B cell (primary cell): ENCODE measurements around the gene TMX2. TPM values are rescaled to one million over a fixed set of nuclear protein-coding genes. Genes with fewer than 3 reads are reported as not detected.

Experiments used
- ATAC-seq: fragments of 200-7000 bp; cut with Tn5 transposase; one replicate; pipeline ENCODE4 v1.10.0; 2021; ENCODE audit warnings: low read depth, mild to moderate bottlenecking, moderate number of reproducible peaks, moderate library complexity
- CTCF ChIA-PET: fragments of 350-600 bp; sonication (Branson Sonifier 250); formaldehyde crosslinking; loops from one replicate; lab custom pipeline; 2021; ENCODE audit warnings: antibody characterized with exemption, inconsistent platforms; lab: Charles Lee
- POLR2A ChIA-PET: fragments of 350-600 bp; sonication (Branson Sonifier 250); formaldehyde crosslinking; loops from one replicate; lab custom pipeline; 2021; ENCODE audit warnings: antibody characterized with exemption; lab: Charles Lee
- DNase-seq: peaks from one replicate; pipeline ENCODE4 v3.0.0; 2013
- H2AFZ ChIP-seq: 2 replicates; pipeline ENCODE4 v1.6.1; 2012; ENCODE audit warnings: mild to moderate bottlenecking, low read depth, low read length; ENCODE audit not compliant: insufficient read depth, poor library complexity, severe bottlenecking
- H3K27ac ChIP-seq, 2 donors: 1 replicate in 1 of 2; 2 replicates in 1 of 2; pipeline ENCODE4 v1.5.1; 2012 to 2013; ENCODE audit warnings: low read length in 2 of 2, mild to moderate bottlenecking in 2 of 2, moderate library complexity in 1 of 2
- H3K27me3 ChIP-seq, 4 experiments: fragments of 200-600 bp in 1 of 4; sonication (generic) in 1 of 4; replicated peaks in 1 of 4; 1 replicate in 2 of 4; 2 replicates in 2 of 4; pipeline versions ENCODE4 v1.6.1 to v1.7.0; 2013 to 2016; ENCODE audit warnings: low read length in 3 of 4, mild to moderate bottlenecking in 2 of 4, mixed read lengths in 1 of 4, moderate library complexity in 1 of 4; ENCODE audit not compliant: insufficient read depth in 4 of 4, control insufficient read depth in 3 of 4; ENCODE audit errors: control extremely low read depth in 1 of 4
- H3K36me3 ChIP-seq, 2 experiments: replicated peaks in 1 of 2; 1 replicate in 1 of 2; 2 replicates in 1 of 2; pipeline versions ENCODE4 v1.6.1 to v1.7.1; 2013; ENCODE audit warnings: low read length in 1 of 2; ENCODE audit not compliant: insufficient read depth in 2 of 2, control insufficient read depth in 1 of 2; ENCODE audit errors: control extremely low read depth in 1 of 2, extremely low read depth in 1 of 2
- H3K4me1 ChIP-seq, 2 donors: fragments of 200-600 bp in 1 of 2; sonication (generic) in 1 of 2; 1 replicate in 1 of 2; 2 replicates in 1 of 2; pipeline versions ENCODE4 v1.5.1 to v1.6.1; 2013 to 2017; ENCODE audit warnings: low read length in 2 of 2; ENCODE audit not compliant: control insufficient read depth in 2 of 2, insufficient read depth in 2 of 2
- H3K4me2 ChIP-seq: replicated peaks from 2 replicates; pipeline ENCODE3; 2012; ENCODE audit warnings: mild to moderate bottlenecking, low read depth, low read length; ENCODE audit not compliant: poor library complexity, severe bottlenecking
- H3K4me3 ChIP-seq, 5 experiments: fragments of 200-600 bp in 1 of 5; sonication (generic) in 1 of 5; 1 replicate in 3 of 5; 2 replicates in 2 of 5; pipeline versions ENCODE4 v1.5.1 to v1.7.0; 2011 to 2016; ENCODE audit warnings: low read length in 4 of 5, mild to moderate bottlenecking in 4 of 5, low read depth in 2 of 5, control low read depth in 1 of 5, moderate library complexity in 1 of 5; ENCODE audit not compliant: insufficient read depth in 1 of 5; ENCODE audit errors: control extremely low read depth in 1 of 5, extremely low read depth in 1 of 5
- H3K79me2 ChIP-seq: fragments of 200-600 bp; sonication (generic); one replicate; pipeline ENCODE4 v1.6.0; 2016; ENCODE audit warnings: low read length; ENCODE audit not compliant: control insufficient read depth, insufficient read depth
- H3K9ac ChIP-seq: fragments of 200-600 bp; sonication (generic); 2 replicates; pipeline ENCODE4 v1.6.1; 2017; ENCODE audit warnings: mild to moderate bottlenecking, low read length, moderate library complexity
- H3K9me3 ChIP-seq, 3 donors: one replicate each; pipeline versions ENCODE4 v1.6.1 to v1.7.1; 2013; ENCODE audit warnings: low read length in 2 of 3; ENCODE audit not compliant: control insufficient read depth in 2 of 3, insufficient read depth in 1 of 3; ENCODE audit errors: control extremely low read depth in 1 of 3
- H4K20me1 ChIP-seq: 2 replicates; pipeline ENCODE4 v1.6.0; 2012; ENCODE audit warnings: mild to moderate bottlenecking, low read length; ENCODE audit not compliant: insufficient read depth, control insufficient read depth, poor library complexity, severe bottlenecking
- H3K27ac Mint-ChIP-seq: one replicate; pipeline ENCODE4 v1.8.0; 2021; ENCODE audit warnings: mixed read lengths
- H3K27me3 Mint-ChIP-seq: one replicate; pipeline ENCODE4 v1.8.0; 2021; ENCODE audit warnings: mixed read lengths
- H3K4me1 Mint-ChIP-seq: one replicate; pipeline ENCODE4 v1.8.0; 2021; ENCODE audit warnings: mixed read lengths
- H3K4me3 Mint-ChIP-seq: one replicate; pipeline ENCODE4 v1.8.0; 2021; ENCODE audit warnings: mixed read lengths
- H3K9me3 Mint-ChIP-seq: one replicate; pipeline ENCODE4 v1.8.0; 2022; ENCODE audit warnings: mixed read lengths; ENCODE audit not compliant: insufficient read depth
- CTCF ChIP-seq: fragments of 200-600 bp; IDR thresholded peaks from one replicate; pipeline ENCODE4 v1.8.0; 2022; ENCODE audit warnings: antibody characterized with exemption, mild to moderate bottlenecking
- EZH2 ChIP-seq: IDR thresholded peaks from 2 replicates; pipeline ENCODE4 v1.6.1; 2012; ENCODE audit warnings: borderline replicate concordance, low read depth, mild to moderate bottlenecking, moderate library complexity, low read length; ENCODE audit not compliant: insufficient read depth, poor library complexity, severe bottlenecking
- WGBS: methylation state at CpG from one replicate; pipeline ENCODE4 v1.1.5; 2013; ENCODE audit warnings: missing lambda C conversion rate; ENCODE audit not compliant: insufficient coverage; 5-methylcytosine and 5-hydroxymethylcytosine counted together
- intact Hi-C: fragments of 100-400 bp; cut with micrococcal nuclease; formaldehyde crosslinking; loops from one replicate; pipeline ENCODE4 v1.10.0; 2022
- polyA plus RNA-seq: library from polyadenylated mRNA; depleted of rRNA; stranded (reverse); fragments of >200 nt; gene quantifications from 2 replicates; pipeline ENCODE4 v1.2.3, GENCODE V29; 2012
- total RNA-seq, 2 donors: library from RNA; stranded (reverse); fragments of 120-200 nt in 1 of 2; gene quantifications; 1 replicate in 1 of 2; 2 replicates in 1 of 2; pipeline versions ENCODE4 v1.2.3 to v1.2.4, GENCODE V29; 2013 to 2022

TMX2 gene
- total and polyA plus RNA-seq, 2 donors (not counting 1 experiment from before 2014, with no cell fraction given), result 40.3 to 60.2 TPM

- peak within 1 kb of the TSS; percentile 97 for H2AFZ ChIP-seq
- Mint-ChIP-seq H3K4me1 (peaks cover 42% of the 10 kb centered on the region), H3K4me3 (peak within 1 kb of the TSS; percentile 99), H3K9me3 (no peaks in the 10 kb centered on the region), H3K27ac (peak within 1 kb of the TSS; percentile 94), H3K27me3 (no peaks in the 10 kb centered on the region)
- no peaks in the 10 kb centered on the region for H3K27me3 ChIP-seq
- H3K9me3 ChIP-seq, result no peaks in the 10 kb centered on the region
- H3K4me1 ChIP-seq, result peaks cover 21 to 28% of the 10 kb centered on the region in 2 donors
- TF ChIP-seq CTCF (no peak), EZH2 (no peak)
- intact Hi-C loops, result loop anchor here (1.0 to 2.0 kb wide), 7 partner anchors 30 to 377 kb away; partner anchors contain the start of genes CLP1, SELENOH and SSRP1
- no peaks in the 10 kb centered on the region for H3K36me3 ChIP-seq
- H3K79me2 ChIP-seq, result peaks cover 75% of the 10 kb centered on the region
- H3K9ac ChIP-seq, result peak within 1 kb of the TSS; percentile 98
- 15% methylated on average over 44 of the region's 51 CpGs for WGBS
- DNase-seq, result peak; percentile 89
- peak within 1 kb of the TSS; percentile 78 to 100 (median 93) for H3K4me3 ChIP-seq
- ATAC-seq, result peak; percentile 34
- ChIA-PET POLR2A (interaction anchor here (1.0 to 2.6 kb wide), 5 partner anchors 14 to 89 kb away, joined by 3 to 12 read pairs (median 4); partner anchors contain the start of gene SELENOH), CTCF (interaction anchor here (1.2 to 5.0 kb wide), 3 partner anchors 89 to 254 kb away, joined by 3 to 43 read pairs (median 4); no protein-coding TSS in a partner anchor)
- H3K27ac ChIP-seq, result peak within 1 kb of the TSS; percentile 70 to 96
- peak within 1 kb of the TSS; percentile 89 for H3K4me2 ChIP-seq
- H4K20me1 ChIP-seq, result peaks cover 14% of the 10 kb centered on the region
Measured at GRCh38 chr11:57711414-57712255, 758 bp upstream of the TMX2 start, which contains the start of gene MED19. MED19 (minus strand) TSS chr11:57712215; CDS start chr11:57712179, 36 bp downstream.
